Kidney (tissue), 14 donors: ENCODE measurements around the gene FOCAD. TPM values are rescaled to one million over a fixed set of nuclear protein-coding genes. Genes with fewer than 3 reads are reported as not detected.
A peak's percentile ranks its signal among the peaks of the same experiment; 100 is the strongest.

Experiments used
- DNase-seq, 5 donors: peaks; one replicate each; pipeline ENCODE4 v3.0.0-alpha.2; 2013 to 2020
- FAIRE-seq: peaks from 2 replicates; lab custom pipeline; 2012; peaks lifted over from hg19 to GRCh38; lab: Jason Lieb, UNC
- H3K27ac ChIP-seq, 2 donors: one replicate each; pipeline ENCODE4 v1.7.0; 2013; ENCODE audit warnings: low read depth in 2 of 2, low read length in 2 of 2, inconsistent platforms in 1 of 2
- H3K27me3 ChIP-seq: one replicate; pipeline ENCODE4 v1.7.1; 2013; ENCODE audit warnings: low read length, inconsistent platforms; ENCODE audit not compliant: control insufficient read depth, insufficient read depth
- H3K36me3 ChIP-seq, 3 donors: one replicate each; pipeline versions ENCODE4 v1.7.0 to v1.7.1; 2013; ENCODE audit warnings: low read length in 3 of 3, control low read depth in 1 of 3, inconsistent platforms in 1 of 3; ENCODE audit not compliant: insufficient read depth in 3 of 3, control insufficient read depth in 2 of 3
- H3K4me1 ChIP-seq, 3 donors: one replicate each; pipeline versions ENCODE4 v1.7.0 to v1.7.1; 2013; ENCODE audit warnings: low read length in 3 of 3, inconsistent platforms in 1 of 3, low read depth in 1 of 3; ENCODE audit not compliant: control insufficient read depth in 2 of 3, insufficient read depth in 2 of 3
- H3K4me3 ChIP-seq, 3 donors: one replicate each; pipeline versions ENCODE4 v1.7.0 to v1.8.1; 2013; ENCODE audit warnings: low read length in 3 of 3, control low read depth in 1 of 3, inconsistent platforms in 1 of 3
- H3K9ac ChIP-seq, 3 donors: one replicate each; pipeline versions ENCODE4 v1.7.0 to v1.7.1; 2013; ENCODE audit warnings: low read length in 3 of 3, control low read depth in 1 of 3, inconsistent platforms in 1 of 3
- H3K9me3 ChIP-seq, 3 donors: one replicate each; pipeline versions ENCODE4 v1.7.0 to v1.7.1; 2013; ENCODE audit warnings: low read length in 3 of 3, control low read depth in 1 of 3, inconsistent platforms in 1 of 3; ENCODE audit not compliant: control insufficient read depth in 2 of 3, insufficient read depth in 1 of 3
- intact Hi-C: fragments of 100-400 bp; cut with DNase I; formaldehyde crosslinking; loops from one replicate; pipeline ENCODE4 v1.11.1; 2022
- polyA plus RNA-seq: library from polyadenylated mRNA; stranded (reverse); fragments of 350-450 nt; fragmentation: Illumina TruSeq; extraction: RNeasy Lipid Tissue Mini Kit (QIAGEN cat#74804); gene quantifications from one replicate; pipeline ENCODE4 v1.2.3, GENCODE V29; 2014; ENCODE audit warnings: low read depth, low replicate concordance; ENCODE audit not compliant: insufficient read depth
- total RNA-seq: library from RNA; stranded (reverse); fragmentation: NEBNext Ultra II Directional; extraction: Animal tissue kit (Norgen Biotek cat#: 25700); gene quantifications from one replicate; pipeline ENCODE4 v1.2.1, GENCODE V29; 2021
- TF ChIP-seq, protein P1 (sequence below): IDR thresholded peaks from 3 replicates; pipeline ENCODE4 v1.5.1; 2012; ENCODE audit warnings: mild to moderate bottlenecking, moderate library complexity, borderline replicate concordance; ENCODE audit not compliant: insufficient read depth; ENCODE audit errors: extremely low read depth
- donor health status: control.
- donor health status: control.
- donor health status: control.
- donor health status: control.
- donor health status: control.
- donor health status: DM: yes; HTN: yes; CAD: no.
- donor health status: Normal renal cell carcinoma (clear cell type).

Gene FOCAD
- total and polyA plus RNA-seq, 2 donors from 2014 or later = 12.2 to 35.7 TPM

GRCh38 chr9:21031808-21032183 is 347.7 kb downstream of the FOCAD start:
- no peak overlapping the region for H3K9ac ChIP-seq
- intact Hi-C loops = no loop called here

GRCh38 chr9:21037278-21037677 is 353.2 kb downstream of the FOCAD start:
- Histone ChIP-seq H3K9me3 (no peaks in the 10 kb centered on the region), H3K4me3 (no peak overlapping the region), H3K36me3 (no peaks in the 10 kb centered on the region), H3K9ac (no peak overlapping the region), H3K4me1 (no peaks in the 10 kb centered on the region), H3K27ac (no peak overlapping the region), H3K27me3 (no peaks in the 10 kb centered on the region)
- TF ChIP-seq, protein P1, sequence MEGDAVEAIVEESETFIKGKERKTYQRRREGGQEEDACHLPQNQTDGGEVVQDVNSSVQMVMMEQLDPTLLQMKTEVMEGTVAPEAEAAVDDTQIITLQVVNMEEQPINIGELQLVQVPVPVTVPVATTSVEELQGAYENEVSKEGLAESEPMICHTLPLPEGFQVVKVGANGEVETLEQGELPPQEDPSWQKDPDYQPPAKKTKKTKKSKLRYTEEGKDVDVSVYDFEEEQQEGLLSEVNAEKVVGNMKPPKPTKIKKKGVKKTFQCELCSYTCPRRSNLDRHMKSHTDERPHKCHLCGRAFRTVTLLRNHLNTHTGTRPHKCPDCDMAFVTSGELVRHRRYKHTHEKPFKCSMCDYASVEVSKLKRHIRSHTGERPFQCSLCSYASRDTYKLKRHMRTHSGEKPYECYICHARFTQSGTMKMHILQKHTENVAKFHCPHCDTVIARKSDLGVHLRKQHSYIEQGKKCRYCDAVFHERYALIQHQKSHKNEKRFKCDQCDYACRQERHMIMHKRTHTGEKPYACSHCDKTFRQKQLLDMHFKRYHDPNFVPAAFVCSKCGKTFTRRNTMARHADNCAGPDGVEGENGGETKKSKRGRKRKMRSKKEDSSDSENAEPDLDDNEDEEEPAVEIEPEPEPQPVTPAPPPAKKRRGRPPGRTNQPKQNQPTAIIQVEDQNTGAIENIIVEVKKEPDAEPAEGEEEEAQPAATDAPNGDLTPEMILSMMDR = no peak
- DNase-seq = no peak
- intact Hi-C loops = no loop called here
- FAIRE-seq = no peak

More at GRCh38 chr9:21031808-21032183, 347.7 kb downstream of the FOCAD start:
- H3K4me1 ChIP-seq = peaks cover 0 to 2% (median 0%) of the 10 kb centered on the region in 3 donors
- TF ChIP-seq, protein P1 = no peak
- H3K4me3 ChIP-seq = peak overlapping the region; percentile 4 to 65 (median 53)
- H3K27ac ChIP-seq = peak overlapping the region in 1 of 2 donors; percentile 6
- no peaks in the 10 kb centered on the region for H3K9me3 ChIP-seq
- DNase-seq (no peak), FAIRE-seq (no peak)
- no peaks in the 10 kb centered on the region for H3K27me3 ChIP-seq
- H3K36me3 ChIP-seq = no peaks in the 10 kb centered on the region

- no peak overlapping the region for H3K9ac ChIP-seq
- H3K9me3 ChIP-seq = no peaks in the 10 kb centered on the region
- no peak overlapping the region for H3K27ac ChIP-seq
- no peaks in the 10 kb centered on the region for H3K4me1 ChIP-seq
- TF ChIP-seq, protein P1 = no peak
- intact Hi-C loops = no loop called here
- H3K4me3 ChIP-seq = no peak overlapping the region
- no peaks in the 10 kb centered on the region for H3K36me3 ChIP-seq
- no peaks in the 10 kb centered on the region for H3K27me3 ChIP-seq
- FAIRE-seq (no peak), DNase-seq (no peak)
Observed at GRCh38 chr9:21039302-21039701, 355.2 kb downstream of the FOCAD start.

DNA sequence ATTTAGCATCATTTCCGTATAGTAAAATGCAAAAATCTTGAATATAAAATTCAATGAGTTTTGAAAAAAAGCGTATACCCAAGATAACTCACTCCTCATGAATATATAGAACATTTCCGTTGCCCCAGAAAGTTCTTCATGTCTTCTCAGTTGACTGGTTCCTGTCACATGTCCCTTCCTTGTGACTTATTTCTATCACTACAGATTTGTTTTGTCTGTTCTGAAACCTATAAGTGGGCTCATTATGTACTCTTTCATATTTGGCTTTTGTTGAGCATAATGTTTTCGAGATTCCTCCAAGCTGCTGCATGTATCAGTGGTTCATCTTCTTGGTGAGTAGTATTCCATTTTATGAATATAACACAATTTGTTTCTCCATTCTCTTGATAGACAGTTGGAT is 358.4 kb downstream of the FOCAD start:
- H3K36me3 ChIP-seq = no peaks in the 10 kb centered on the region
- no peaks in the 10 kb centered on the region for H3K9me3 ChIP-seq
- DNase-seq (no peak), FAIRE-seq (no peak)
- H3K4me3 ChIP-seq = no peak overlapping the region
- H3K27ac ChIP-seq = no peak overlapping the region
- H3K4me1 ChIP-seq = no peaks in the 10 kb centered on the region
- no peak overlapping the region for H3K9ac ChIP-seq
- TF ChIP-seq, protein P1 = no peak
- intact Hi-C loops = no loop called here
- no peaks in the 10 kb centered on the region for H3K27me3 ChIP-seq
